C4-2B (cell line): Measurements from ENCODE around the gene CCSER2.

Source experiments
- ZFX ChIP-seq: fragments of 450-650 bp; IDR thresholded peaks from 2 replicates; pipeline ENCODE4 v1.6.1; 2017
- TF ChIP-seq, protein P1 (sequence below): fragments of 450-650 bp; conservative IDR thresholded peaks from 2 replicates; pipeline ENCODE4 v1.5.1; 2017; ENCODE audit warnings: mild to moderate bottlenecking

DNA sequence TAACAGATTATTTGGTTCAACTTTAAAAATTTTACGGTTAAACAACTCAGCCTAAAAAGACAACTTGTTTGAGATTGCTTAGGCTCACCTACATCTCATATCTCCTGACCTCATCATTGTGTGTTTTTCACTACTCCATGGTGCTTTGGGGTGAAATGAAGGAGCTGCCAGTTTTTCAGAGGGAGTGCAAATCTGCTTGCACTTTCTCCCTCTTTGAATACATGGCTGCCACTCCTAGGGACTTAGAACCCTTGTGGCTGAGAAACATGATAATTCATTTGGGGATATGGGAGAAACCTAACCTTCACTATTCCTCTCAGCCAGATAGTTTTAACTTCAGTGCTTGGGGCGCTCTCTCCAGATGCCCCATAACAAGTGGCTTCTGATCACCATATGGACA is 2.7 kb downstream of the CCSER2 start:
- TF ChIP-seq, protein P1, sequence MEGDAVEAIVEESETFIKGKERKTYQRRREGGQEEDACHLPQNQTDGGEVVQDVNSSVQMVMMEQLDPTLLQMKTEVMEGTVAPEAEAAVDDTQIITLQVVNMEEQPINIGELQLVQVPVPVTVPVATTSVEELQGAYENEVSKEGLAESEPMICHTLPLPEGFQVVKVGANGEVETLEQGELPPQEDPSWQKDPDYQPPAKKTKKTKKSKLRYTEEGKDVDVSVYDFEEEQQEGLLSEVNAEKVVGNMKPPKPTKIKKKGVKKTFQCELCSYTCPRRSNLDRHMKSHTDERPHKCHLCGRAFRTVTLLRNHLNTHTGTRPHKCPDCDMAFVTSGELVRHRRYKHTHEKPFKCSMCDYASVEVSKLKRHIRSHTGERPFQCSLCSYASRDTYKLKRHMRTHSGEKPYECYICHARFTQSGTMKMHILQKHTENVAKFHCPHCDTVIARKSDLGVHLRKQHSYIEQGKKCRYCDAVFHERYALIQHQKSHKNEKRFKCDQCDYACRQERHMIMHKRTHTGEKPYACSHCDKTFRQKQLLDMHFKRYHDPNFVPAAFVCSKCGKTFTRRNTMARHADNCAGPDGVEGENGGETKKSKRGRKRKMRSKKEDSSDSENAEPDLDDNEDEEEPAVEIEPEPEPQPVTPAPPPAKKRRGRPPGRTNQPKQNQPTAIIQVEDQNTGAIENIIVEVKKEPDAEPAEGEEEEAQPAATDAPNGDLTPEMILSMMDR: no peak
- no peak for TF ChIP-seq ZFX
